Measurements from ENCODE around the gene SEC16A. TPM values are rescaled to one million over a fixed set of nuclear protein-coding genes. Genes with fewer than 3 reads are reported as not detected.

The SEC16A gene
- total RNA-seq, 1 donor from 2014 or later = 79.2 TPM

DNA sequence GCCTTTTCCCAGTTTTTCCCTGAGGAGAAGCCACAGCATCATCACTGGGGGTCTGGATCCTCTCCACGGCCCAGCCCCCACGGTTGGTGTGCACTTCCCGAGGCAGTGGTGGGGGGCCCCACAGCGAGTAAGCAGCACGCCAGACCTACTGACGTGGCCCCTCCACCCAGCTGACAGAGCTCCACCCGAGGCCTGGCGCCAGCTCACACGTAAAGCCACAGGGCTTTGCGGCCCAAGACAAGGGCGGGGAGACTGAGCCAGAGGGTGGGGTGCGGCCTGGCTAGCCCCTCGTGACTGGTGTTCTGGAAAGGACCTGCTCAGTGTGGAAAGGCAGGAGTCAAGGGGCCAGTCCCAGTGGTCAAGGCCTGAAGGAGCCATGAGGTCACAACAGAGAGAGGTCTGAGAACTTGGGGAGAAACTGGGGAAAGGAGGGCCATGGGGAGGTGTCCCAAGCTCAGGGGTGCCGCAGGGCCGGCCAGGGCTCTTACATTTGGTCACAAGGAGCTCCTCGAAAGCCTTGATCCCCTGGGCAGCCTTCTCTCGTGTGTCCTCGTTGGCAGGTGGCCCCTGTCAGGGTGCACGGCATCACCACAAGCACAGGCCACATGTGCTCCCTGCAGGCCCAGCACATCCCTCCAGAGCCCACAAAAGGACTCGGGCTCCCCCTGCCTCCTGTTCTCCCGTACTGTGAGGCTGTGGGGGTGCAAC lies 88.4 kb downstream of the SEC16A start:
- Mint-ChIP-seq H3K27me3 (no peaks in the 10 kb centered on the region), H3K4me3 (no peak overlapping the region), H3K4me1 (peaks cover 11% of the 10 kb centered on the region), H3K27ac (no peak overlapping the region), H3K9me3 (no peaks in the 10 kb centered on the region), H3K36me3 (ENCODE audit: low read depth) (peaks cover 51% of the 10 kb centered on the region)
- DNase-seq = no peak
- intact Hi-C loops (cut with micrococcal nuclease) = no loop called here

- Mint-ChIP-seq H3K4me3 (no peak overlapping the region), H3K9me3 (no peaks in the 10 kb centered on the region), H3K27ac (no peak overlapping the region), H3K4me1 (peaks cover 3% of the 10 kb centered on the region), H3K36me3 (ENCODE audit: low read depth) (peaks cover 51% of the 10 kb centered on the region), H3K27me3 (no peaks in the 10 kb centered on the region)
- DNase-seq = no peak
- intact Hi-C loops (cut with micrococcal nuclease) = no loop called here
Observed at GRCh38 chr9:136393531-136393930, 89.3 kb downstream of the SEC16A start.

GRCh38 chr9:136392538-136393449 lies 90.0 kb downstream of the SEC16A start:
- no peaks in the 10 kb centered on the region for H3K27me3 Mint-ChIP-seq
- DNase-seq = no peak
- H3K4me3 Mint-ChIP-seq = no peak overlapping the region
- H3K27ac Mint-ChIP-seq = no peak overlapping the region
- peaks cover 52% of the 10 kb centered on the region for H3K36me3 Mint-ChIP-seq (ENCODE audit: low read depth)
- H3K9me3 Mint-ChIP-seq = no peaks in the 10 kb centered on the region
- intact Hi-C loops (cut with micrococcal nuclease) = no loop called here
- no peaks in the 10 kb centered on the region for H3K4me1 Mint-ChIP-seq

DNA sequence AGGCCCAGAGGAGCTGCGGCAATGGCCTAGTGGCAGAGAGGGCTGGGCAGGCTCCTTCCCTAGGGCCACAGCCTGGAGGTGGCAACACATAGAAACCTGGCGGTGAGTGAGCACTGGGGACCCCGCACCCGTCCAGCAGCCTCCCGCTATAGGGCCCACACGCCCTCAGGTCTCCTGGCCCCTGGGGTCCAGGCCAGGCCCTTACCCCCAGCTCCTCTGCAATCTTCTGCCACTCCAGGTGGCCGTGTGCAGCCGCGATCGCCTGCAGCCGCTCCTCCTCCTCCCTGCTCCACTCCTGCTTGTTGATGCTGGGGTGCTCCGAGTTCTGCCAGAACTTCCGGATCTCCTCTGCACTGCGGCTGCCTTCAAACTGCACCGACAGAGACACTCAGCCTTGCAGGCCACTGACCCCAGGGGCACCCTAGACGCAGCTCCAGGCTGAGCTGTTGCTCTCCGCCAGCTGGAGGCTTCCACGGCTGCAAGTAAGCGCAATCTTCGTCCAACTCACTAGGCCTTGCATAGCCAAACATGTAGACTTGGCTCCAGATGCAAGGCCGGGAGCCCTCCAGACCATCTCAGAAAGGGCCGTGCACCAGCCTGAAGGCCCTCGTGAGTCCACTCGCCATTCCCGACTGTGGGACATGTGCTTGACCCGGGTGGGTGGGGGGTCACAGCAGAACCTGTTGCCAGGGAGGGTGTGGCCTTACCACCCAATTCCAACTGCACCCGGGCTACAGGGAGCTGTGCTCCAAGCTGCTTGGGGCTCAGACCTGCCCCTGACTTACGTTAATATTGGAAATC lies 90.9 kb downstream of the SEC16A start:
- Mint-ChIP-seq H3K4me3 (no peak overlapping the region), H3K4me1 (no peaks in the 10 kb centered on the region), H3K9me3 (no peaks in the 10 kb centered on the region), H3K27ac (no peak overlapping the region), H3K36me3 (ENCODE audit: low read depth) (peaks cover 54% of the 10 kb centered on the region), H3K27me3 (no peaks in the 10 kb centered on the region)
- intact Hi-C loops (cut with micrococcal nuclease) = no loop called here
- DNase-seq = no peak

Other genes starting within 250 kb of the SEC16A start
- gene QSOX2, start 237.2 kb downstream of the SEC16A start, total RNA-seq = 26.4 and 28.0 TPM in 2 replicates
- gene CCDC187, start 178.9 kb downstream of the SEC16A start, total RNA-seq = not detected in 2 replicates
- 19.2 and 20.5 TPM in 2 replicates for gene GPSM1, start 155.5 kb downstream of the SEC16A start, total RNA-seq
- gene DNLZ, start 119.3 kb downstream of the SEC16A start, total RNA-seq = 31.5 and 34.0 TPM in 2 replicates
- gene CARD9, start 109.4 kb downstream of the SEC16A start, total RNA-seq = 7.8 and 9.2 TPM in 2 replicates
- gene SNAPC4, start 82.9 kb downstream of the SEC16A start, total RNA-seq = 27.3 and 28.0 TPM in 2 replicates
- gene ENTR1, start 72.4 kb downstream of the SEC16A start, total RNA-seq = 56.4 and 60.0 TPM in 2 replicates
- gene PMPCA, start 72.4 kb downstream of the SEC16A start, total RNA-seq = 114 and 124 TPM in 2 replicates
- gene INPP5E, start 43.2 kb downstream of the SEC16A start, total RNA-seq = 19.6 and 20.6 TPM in 2 replicates
- 108 and 113 TPM in 2 replicates for gene NOTCH1, start 63.0 kb upstream of the SEC16A start, total RNA-seq
- gene EGFL7, start 179.9 kb upstream of the SEC16A start, total RNA-seq = 3.2 and 3.5 TPM in 2 replicates
- gene AGPAT2, start 204.4 kb upstream of the SEC16A start, total RNA-seq = 25.6 and 25.9 TPM in 2 replicates
- 1.1 and 1.5 TPM in 2 replicates for gene DIPK1B, start 229.5 kb upstream of the SEC16A start, total RNA-seq